SK-N-SH (cell line): ENCODE data around the gene NPFFR2. TPM values are rescaled to one million over a fixed set of nuclear protein-coding genes. Genes with fewer than 3 reads are reported as not detected.

ENCODE experiments used
- CTCF ChIA-PET: fragments of 300-600, 350-600 bp; formaldehyde crosslinking; extraction: SDS; loops from one replicate; lab custom pipeline; 2021; lab: Yijun Ruan, JAX
- POLR2A ChIA-PET: fragments of 350-600 bp; sonication (Branson Sonifier 250); formaldehyde crosslinking; extraction: SDS; loops from one replicate; lab custom pipeline; 2020; ENCODE audit warnings: antibody characterized with exemption, inconsistent platforms; lab: Yijun Ruan, JAX
- DNase-seq: peaks from one replicate; pipeline ENCODE4 v3.0.0; 2012
- H2AFZ ChIP-seq: fragments of 200-600 bp; sonication (generic); 2 replicates; pipeline ENCODE4 v1.8.1; 2016; ENCODE audit warnings: antibody characterized with exemption, mild to moderate bottlenecking, low read depth
- H3F3A ChIP-seq: fragments of 200-600 bp; sonication (generic); replicated peaks from 2 replicates; pipeline ENCODE3; 2016; ENCODE audit warnings: antibody characterized with exemption, mild to moderate bottlenecking; ENCODE audit not compliant: insufficient read depth
- H3K27ac ChIP-seq, 2 experiments: fragments of 200-500 bp in 1 of 2; fragments of 200-600 bp in 1 of 2; sonication (Bioruptor generic) in 1 of 2; sonication (generic), shearing (Covaris generic) in 1 of 2; 2 replicates each; pipeline versions ENCODE4 v1.5.1 to v1.6.1; 2014 to 2016; ENCODE audit warnings: low read depth in 2 of 2, inconsistent platforms in 1 of 2, low read length in 1 of 2, mild to moderate bottlenecking in 1 of 2, mixed read lengths in 1 of 2
- H3K27me3 ChIP-seq: fragments of 200-600 bp; sonication (generic), shearing (Covaris generic); 2 replicates; pipeline ENCODE4 v1.6.1; 2016; ENCODE audit warnings: mixed run types; ENCODE audit not compliant: insufficient read depth
- H3K36me3 ChIP-seq, 2 experiments: fragments of 200-500 bp in 1 of 2; fragments of 200-600 bp in 1 of 2; sonication (Bioruptor generic) in 1 of 2; sonication (generic) in 1 of 2; replicated peaks in 1 of 2; 2 replicates each; pipeline versions ENCODE3 to v1.5.1; 2014 to 2016; ENCODE audit warnings: low read length in 1 of 2, mild to moderate bottlenecking in 1 of 2; ENCODE audit not compliant: insufficient read depth in 2 of 2, control insufficient read depth in 1 of 2
- H3K4me1 ChIP-seq, 2 experiments: fragments of 200-500 bp in 1 of 2; fragments of 200-600 bp in 1 of 2; sonication (Bioruptor generic) in 1 of 2; sonication (generic), shearing (Covaris generic) in 1 of 2; 2 replicates each; pipeline versions ENCODE4 v1.5.1 to v1.6.1; 2014 to 2016; ENCODE audit warnings: low read depth in 1 of 2, low read length in 1 of 2, mixed run types in 1 of 2; ENCODE audit not compliant: insufficient read depth in 2 of 2, control insufficient read depth in 1 of 2
- H3K4me2 ChIP-seq: fragments of 200-600 bp; sonication (generic), shearing (Covaris generic); 2 replicates; pipeline ENCODE4 v1.6.1; 2017; ENCODE audit warnings: mixed run types
- H3K4me3 ChIP-seq, 2 experiments: fragments of 200-500 bp in 1 of 2; fragments of 200-600 bp in 1 of 2; sonication (Bioruptor generic) in 1 of 2; sonication (generic), shearing (Covaris generic) in 1 of 2; 2 replicates each; pipeline versions ENCODE4 v1.5.1 to v1.8.1; 2014 to 2016; ENCODE audit warnings: low read depth in 2 of 2, inconsistent platforms in 1 of 2, low read length in 1 of 2, mild to moderate bottlenecking in 1 of 2, mixed read lengths in 1 of 2, moderate library complexity in 1 of 2
- H3K79me2 ChIP-seq: fragments of 200-600 bp; sonication (generic); 2 replicates; pipeline ENCODE4 v1.8.1; 2017; ENCODE audit warnings: mild to moderate bottlenecking; ENCODE audit not compliant: insufficient read depth
- H3K9ac ChIP-seq: fragments of 200-600 bp; sonication (generic); 2 replicates; pipeline ENCODE4 v1.6.1; 2017; ENCODE audit warnings: mixed run types
- H3K9me2 ChIP-seq: fragments of 200-600 bp; sonication (generic); 2 replicates; pipeline ENCODE4 v1.6.1; 2017; ENCODE audit warnings: mixed run types
- H3K9me3 ChIP-seq: fragments of 200-600 bp; sonication (generic); 2 replicates; pipeline ENCODE4 v1.6.1; 2017; ENCODE audit warnings: mixed run types, mild to moderate bottlenecking, moderate library complexity
- H4K20me1 ChIP-seq: fragments of 200-600 bp; sonication (generic); 2 replicates; pipeline ENCODE4 v1.6.1; 2017; ENCODE audit warnings: mild to moderate bottlenecking, mixed run types; ENCODE audit not compliant: insufficient read depth
- ELF1 ChIP-seq: IDR thresholded peaks from 2 replicates; pipeline ENCODE4 v1.4.0; 2012
- EP300 ChIP-seq, 2 experiments: IDR thresholded peaks; 2 replicates each; pipeline versions ENCODE4 v1.4.0 to v1.6.1; 2012; ENCODE audit warnings: borderline replicate concordance in 1 of 2, low read depth in 1 of 2, low read length in 1 of 2
- EZH2phosphoT487 ChIP-seq: fragments of 200-600 bp; sonication (generic); IDR thresholded peaks from 2 replicates; pipeline ENCODE4 v1.6.1; 2017; ENCODE audit warnings: low read depth, mixed run types, mild to moderate bottlenecking, antibody characterized with exemption, moderate library complexity, borderline replicate concordance
- FOXM1 ChIP-seq: IDR thresholded peaks from 2 replicates; pipeline ENCODE4 v1.4.0; 2012; ENCODE audit warnings: low read depth, mild to moderate bottlenecking
- GABPA ChIP-seq: IDR thresholded peaks from 2 replicates; pipeline ENCODE4 v1.4.0; 2012; ENCODE audit warnings: low read depth, mild to moderate bottlenecking
- GATA2 ChIP-seq: sonication (generic); formaldehyde crosslinking; IDR thresholded peaks from 2 replicates; pipeline ENCODE4 v1.5.0; 2020; ENCODE audit warnings: mild to moderate bottlenecking, missing genetic modification reagents
- MXI1 ChIP-seq: IDR thresholded peaks from 2 replicates; pipeline ENCODE4 v1.6.1; 2012; ENCODE audit warnings: mild to moderate bottlenecking, low read depth, low read length, improper control_type of control experiment
- NFIC ChIP-seq: IDR thresholded peaks from 2 replicates; pipeline ENCODE4 v1.4.0; 2012; ENCODE audit warnings: borderline replicate concordance
- POLR2AphosphoS5 ChIP-seq: IDR thresholded peaks from 2 replicates; pipeline ENCODE4 v1.6.1; 2012; ENCODE audit warnings: low read depth, low read length
- RAD21 ChIP-seq: IDR thresholded peaks from 2 replicates; pipeline ENCODE4 v1.6.1; 2012; ENCODE audit warnings: mild to moderate bottlenecking, low read length
- RXRA ChIP-seq: IDR thresholded peaks from 2 replicates; pipeline ENCODE4 v1.4.0; 2012; ENCODE audit warnings: low read depth, mild to moderate bottlenecking, borderline replicate concordance
- SIN3A ChIP-seq: IDR thresholded peaks from 2 replicates; pipeline ENCODE4 v1.6.1; 2012; ENCODE audit warnings: low read depth, mild to moderate bottlenecking, low read length, moderate library complexity, borderline replicate concordance
- TCF12 ChIP-seq: IDR thresholded peaks from 2 replicates; pipeline ENCODE4 v1.4.0; 2012
- TEAD4 ChIP-seq: IDR thresholded peaks from 2 replicates; pipeline ENCODE4 v1.4.0; 2012; ENCODE audit warnings: mild to moderate bottlenecking, borderline replicate concordance; ENCODE audit not compliant: insufficient read depth
- YY1 ChIP-seq: IDR thresholded peaks from 2 replicates; pipeline ENCODE4 v1.4.0; 2012; ENCODE audit warnings: low read depth, mild to moderate bottlenecking
- WGBS: methylation state at CpG from one replicate; pipeline ENCODE4 v1.1.6; 2017; ENCODE audit warnings: low lambda C conversion rate; 5-methylcytosine and 5-hydroxymethylcytosine counted together
- polyA plus RNA-seq, 3 experiments: library from polyadenylated mRNA; depleted of rRNA; stranded (reverse); fragments of >200 nt; gene quantifications; 2 replicates each; pipeline ENCODE4 v1.2.3, GENCODE V29; 2012
- TF ChIP-seq, protein P1 (sequence below): fragments of 150-350 bp; IDR thresholded peaks from 2 replicates; pipeline ENCODE4 v1.6.1; 2017; ENCODE audit warnings: antibody characterized with exemption, low read length, low read depth, borderline replicate concordance
- TF ChIP-seq, protein P2 (sequence below): IDR thresholded peaks from 2 replicates; pipeline ENCODE4 v1.4.0; 2012; ENCODE audit warnings: low read depth, borderline replicate concordance
- TF ChIP-seq, protein P3 (sequence below): IDR thresholded peaks from 2 replicates; pipeline ENCODE4 v1.4.0; 2012; ENCODE audit warnings: low read depth, borderline replicate concordance
- TF ChIP-seq, protein P4 (sequence below): IDR thresholded peaks from 2 replicates; pipeline ENCODE4 v1.4.0; 2012; ENCODE audit warnings: low read depth
- TF ChIP-seq, protein P5 (sequence below): IDR thresholded peaks from 2 replicates; pipeline ENCODE4 v1.6.1; 2012; ENCODE audit warnings: mild to moderate bottlenecking, low read depth, low read length, moderate library complexity

NPFFR2 gene
- polyA plus RNA-seq, 1 of the 3 experiments (the other 2 are of a cell fraction): 6.2 TPM

DNA sequence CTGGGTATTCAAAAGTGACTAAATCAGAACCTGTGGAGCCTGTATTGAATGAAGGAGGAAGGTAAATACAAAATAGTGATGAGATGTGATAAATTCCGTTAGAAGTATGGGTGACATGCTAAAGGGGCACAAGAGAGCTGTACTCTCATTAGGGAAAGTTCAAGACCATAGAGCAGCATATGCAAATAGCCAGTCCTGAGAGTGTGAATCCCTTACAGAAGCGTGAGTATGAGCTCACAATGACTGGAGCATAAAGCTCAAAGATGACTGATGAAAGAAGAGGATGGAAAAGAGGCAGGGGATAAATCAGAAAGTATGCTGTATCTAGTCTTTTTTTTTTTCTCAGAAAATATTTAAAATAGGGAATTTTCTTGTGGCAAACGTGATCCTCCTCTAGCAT is 12.1 kb upstream of the NPFFR2 start:
- no peak overlapping the region for H3K9ac ChIP-seq
- TF ChIP-seq RAD21 (no peak), TEAD4 (no peak), YY1 (no peak), EZH2phosphoT487 (no peak), POLR2AphosphoS5 (no peak), FOXM1 (no peak), ELF1 (no peak), GATA2 (CRISPR knock-in tag) (no peak), RXRA (no peak), SIN3A (no peak), MXI1 (no peak), NFIC (no peak), GABPA (no peak), TCF12 (no peak), EP300 (IDR thresholded peaks at IDR 0.05; ENCODE audit: borderline replicate concordance in 1 of 2, low read depth in 1 of 2, low read length in 1 of 2) (no peak)
- TF ChIP-seq, protein P1, sequence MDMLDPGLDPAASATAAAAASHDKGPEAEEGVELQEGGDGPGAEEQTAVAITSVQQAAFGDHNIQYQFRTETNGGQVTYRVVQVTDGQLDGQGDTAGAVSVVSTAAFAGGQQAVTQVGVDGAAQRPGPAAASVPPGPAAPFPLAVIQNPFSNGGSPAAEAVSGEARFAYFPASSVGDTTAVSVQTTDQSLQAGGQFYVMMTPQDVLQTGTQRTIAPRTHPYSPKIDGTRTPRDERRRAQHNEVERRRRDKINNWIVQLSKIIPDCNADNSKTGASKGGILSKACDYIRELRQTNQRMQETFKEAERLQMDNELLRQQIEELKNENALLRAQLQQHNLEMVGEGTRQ: no peak
- TF ChIP-seq, protein P2, sequence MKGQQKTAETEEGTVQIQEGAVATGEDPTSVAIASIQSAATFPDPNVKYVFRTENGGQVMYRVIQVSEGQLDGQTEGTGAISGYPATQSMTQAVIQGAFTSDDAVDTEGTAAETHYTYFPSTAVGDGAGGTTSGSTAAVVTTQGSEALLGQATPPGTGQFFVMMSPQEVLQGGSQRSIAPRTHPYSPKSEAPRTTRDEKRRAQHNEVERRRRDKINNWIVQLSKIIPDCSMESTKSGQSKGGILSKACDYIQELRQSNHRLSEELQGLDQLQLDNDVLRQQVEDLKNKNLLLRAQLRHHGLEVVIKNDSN: no peak
- TF ChIP-seq, protein P3, sequence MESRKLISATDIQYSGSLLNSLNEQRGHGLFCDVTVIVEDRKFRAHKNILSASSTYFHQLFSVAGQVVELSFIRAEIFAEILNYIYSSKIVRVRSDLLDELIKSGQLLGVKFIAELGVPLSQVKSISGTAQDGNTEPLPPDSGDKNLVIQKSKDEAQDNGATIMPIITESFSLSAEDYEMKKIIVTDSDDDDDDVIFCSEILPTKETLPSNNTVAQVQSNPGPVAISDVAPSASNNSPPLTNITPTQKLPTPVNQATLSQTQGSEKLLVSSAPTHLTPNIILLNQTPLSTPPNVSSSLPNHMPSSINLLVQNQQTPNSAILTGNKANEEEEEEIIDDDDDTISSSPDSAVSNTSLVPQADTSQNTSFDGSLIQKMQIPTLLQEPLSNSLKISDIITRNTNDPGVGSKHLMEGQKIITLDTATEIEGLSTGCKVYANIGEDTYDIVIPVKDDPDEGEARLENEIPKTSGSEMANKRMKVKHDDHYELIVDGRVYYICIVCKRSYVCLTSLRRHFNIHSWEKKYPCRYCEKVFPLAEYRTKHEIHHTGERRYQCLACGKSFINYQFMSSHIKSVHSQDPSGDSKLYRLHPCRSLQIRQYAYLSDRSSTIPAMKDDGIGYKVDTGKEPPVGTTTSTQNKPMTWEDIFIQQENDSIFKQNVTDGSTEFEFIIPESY: no peak
- TF ChIP-seq, protein P4, sequence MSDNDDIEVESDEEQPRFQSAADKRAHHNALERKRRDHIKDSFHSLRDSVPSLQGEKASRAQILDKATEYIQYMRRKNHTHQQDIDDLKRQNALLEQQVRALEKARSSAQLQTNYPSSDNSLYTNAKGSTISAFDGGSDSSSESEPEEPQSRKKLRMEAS: no peak
- TF ChIP-seq, protein P5, sequence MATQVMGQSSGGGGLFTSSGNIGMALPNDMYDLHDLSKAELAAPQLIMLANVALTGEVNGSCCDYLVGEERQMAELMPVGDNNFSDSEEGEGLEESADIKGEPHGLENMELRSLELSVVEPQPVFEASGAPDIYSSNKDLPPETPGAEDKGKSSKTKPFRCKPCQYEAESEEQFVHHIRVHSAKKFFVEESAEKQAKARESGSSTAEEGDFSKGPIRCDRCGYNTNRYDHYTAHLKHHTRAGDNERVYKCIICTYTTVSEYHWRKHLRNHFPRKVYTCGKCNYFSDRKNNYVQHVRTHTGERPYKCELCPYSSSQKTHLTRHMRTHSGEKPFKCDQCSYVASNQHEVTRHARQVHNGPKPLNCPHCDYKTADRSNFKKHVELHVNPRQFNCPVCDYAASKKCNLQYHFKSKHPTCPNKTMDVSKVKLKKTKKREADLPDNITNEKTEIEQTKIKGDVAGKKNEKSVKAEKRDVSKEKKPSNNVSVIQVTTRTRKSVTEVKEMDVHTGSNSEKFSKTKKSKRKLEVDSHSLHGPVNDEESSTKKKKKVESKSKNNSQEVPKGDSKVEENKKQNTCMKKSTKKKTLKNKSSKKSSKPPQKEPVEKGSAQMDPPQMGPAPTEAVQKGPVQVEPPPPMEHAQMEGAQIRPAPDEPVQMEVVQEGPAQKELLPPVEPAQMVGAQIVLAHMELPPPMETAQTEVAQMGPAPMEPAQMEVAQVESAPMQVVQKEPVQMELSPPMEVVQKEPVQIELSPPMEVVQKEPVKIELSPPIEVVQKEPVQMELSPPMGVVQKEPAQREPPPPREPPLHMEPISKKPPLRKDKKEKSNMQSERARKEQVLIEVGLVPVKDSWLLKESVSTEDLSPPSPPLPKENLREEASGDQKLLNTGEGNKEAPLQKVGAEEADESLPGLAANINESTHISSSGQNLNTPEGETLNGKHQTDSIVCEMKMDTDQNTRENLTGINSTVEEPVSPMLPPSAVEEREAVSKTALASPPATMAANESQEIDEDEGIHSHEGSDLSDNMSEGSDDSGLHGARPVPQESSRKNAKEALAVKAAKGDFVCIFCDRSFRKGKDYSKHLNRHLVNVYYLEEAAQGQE: no peak
- no peaks in the 10 kb centered on the region for H3K36me3 ChIP-seq
- H3K27me3 ChIP-seq: no peaks in the 10 kb centered on the region; the same call in 1 of the 2 replicates
- no peaks in the 10 kb centered on the region for H3K79me2 ChIP-seq
- DNase-seq: no peak
- 9% methylated on average over 3 of the region's 3 CpGs for WGBS
- H4K20me1 ChIP-seq: no peaks in the 10 kb centered on the region
- no peaks in the 10 kb centered on the region for H3K9me2 ChIP-seq
- POLR2A ChIA-PET: no interaction called here
- no peaks in the 10 kb centered on the region for H3F3A ChIP-seq
- CTCF ChIA-PET: interaction anchor here (0.8 kb wide), 1 partner anchor 11 kb away, joined by 3 read pairs; no protein-coding TSS in a partner anchor
- no peaks in the 10 kb centered on the region for H3K9me3 ChIP-seq
- H2AFZ ChIP-seq: no peak overlapping the region
- no peaks in the 10 kb centered on the region for H3K4me1 ChIP-seq
- no peak overlapping the region for H3K4me2 ChIP-seq
- no peak overlapping the region for H3K4me3 ChIP-seq
- no peak overlapping the region for H3K27ac ChIP-seq
